Limb (tissue), 2 donors: ENCODE data around the gene ADCY2.

Source experiments
- DNase-seq, 2 donors: peaks; one replicate each; pipeline ENCODE4 v3.0.0-alpha.2; 2016; ENCODE audit errors: extremely low spot score in 2 of 2

Gene ADCY2

DNA sequence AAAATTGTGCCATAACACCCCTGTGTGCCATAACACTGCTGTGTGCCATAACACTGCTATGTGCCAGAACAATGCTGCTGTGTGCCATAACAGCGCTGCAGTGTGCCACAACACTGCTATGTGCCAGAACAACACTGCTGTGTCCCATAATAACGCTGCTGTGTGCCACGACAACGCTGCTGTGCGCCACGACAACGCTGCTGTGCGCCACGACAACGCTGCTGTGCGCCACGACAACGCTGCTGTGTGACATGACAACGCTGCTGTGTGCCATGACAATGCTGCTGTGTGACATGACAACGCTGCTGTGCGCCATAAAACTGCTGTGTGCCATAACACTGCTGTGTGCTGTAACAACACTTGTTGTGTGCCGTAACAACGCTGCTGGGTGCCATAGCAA lies 429.1 kb downstream of the ADCY2 start:
- no peak for DNase-seq

GRCh38 chr5:7825630-7826029 lies 429.7 kb downstream of the ADCY2 start:
- no peak for DNase-seq

DNA sequence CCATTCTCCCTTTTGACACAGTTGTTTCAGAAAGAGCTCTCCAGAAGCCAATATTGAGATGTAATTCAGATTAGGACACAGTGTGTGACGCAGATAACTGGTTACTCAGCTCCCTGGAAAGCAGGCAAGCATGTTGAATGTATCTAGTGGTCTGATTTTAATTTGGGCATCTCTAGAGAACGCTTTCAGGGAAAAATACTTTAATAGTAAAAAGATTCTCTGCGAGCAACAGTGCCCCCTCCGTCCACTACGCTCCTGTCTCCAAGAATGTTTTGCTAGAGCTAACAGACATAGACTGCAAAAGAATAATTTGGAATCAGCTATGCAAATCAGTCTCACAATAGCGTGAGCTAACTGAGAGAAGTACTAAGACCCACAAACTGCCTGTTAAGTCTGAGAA lies 431.7 kb downstream of the ADCY2 start:
- no peak for DNase-seq

- no peak for DNase-seq
These were observed 432.3 kb downstream of the ADCY2 start for GRCh38 chr5:7828269-7828668.

DNA sequence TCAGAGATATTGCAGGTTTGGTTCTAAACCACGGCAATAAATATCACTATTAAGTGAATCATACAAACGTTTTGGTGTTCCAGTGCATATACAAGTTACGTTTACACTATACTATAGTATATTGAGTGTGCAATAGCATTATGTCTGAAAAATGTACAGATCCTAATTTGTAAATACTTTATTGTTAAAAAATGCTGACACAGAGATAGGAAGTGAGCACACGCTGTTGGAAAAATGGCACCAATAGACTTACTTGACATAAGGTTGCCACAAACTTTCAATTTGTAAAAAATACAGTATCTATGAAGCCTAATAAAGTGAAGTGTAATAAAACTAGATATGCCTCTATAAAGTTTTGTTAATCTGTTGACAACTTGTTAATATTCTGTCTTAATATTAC lies 439.0 kb downstream of the ADCY2 start:
- no peak for DNase-seq

GRCh38 chr5:7837403-7837802 lies 441.5 kb downstream of the ADCY2 start:
- DNase-seq = no peak

DNA sequence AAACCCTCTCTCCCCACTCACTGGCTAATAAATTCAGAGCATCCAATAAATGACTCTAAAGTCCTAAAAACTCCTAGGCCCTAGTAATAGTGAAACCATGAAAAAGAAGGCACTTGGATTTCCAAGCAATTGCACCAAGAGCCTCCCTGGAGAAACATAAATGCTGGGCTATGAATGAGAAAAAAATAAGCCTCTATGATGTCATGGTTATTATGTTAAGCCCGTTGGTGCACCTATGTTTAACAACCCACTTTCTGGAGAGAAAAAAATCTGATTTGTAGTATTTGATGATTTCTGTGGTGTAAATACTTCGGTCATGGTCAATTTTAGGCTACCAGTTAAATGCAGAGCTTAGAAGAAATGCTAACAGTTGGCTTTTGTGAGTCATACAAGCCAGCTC lies 446.6 kb downstream of the ADCY2 start:
- DNase-seq = no peak

DNA sequence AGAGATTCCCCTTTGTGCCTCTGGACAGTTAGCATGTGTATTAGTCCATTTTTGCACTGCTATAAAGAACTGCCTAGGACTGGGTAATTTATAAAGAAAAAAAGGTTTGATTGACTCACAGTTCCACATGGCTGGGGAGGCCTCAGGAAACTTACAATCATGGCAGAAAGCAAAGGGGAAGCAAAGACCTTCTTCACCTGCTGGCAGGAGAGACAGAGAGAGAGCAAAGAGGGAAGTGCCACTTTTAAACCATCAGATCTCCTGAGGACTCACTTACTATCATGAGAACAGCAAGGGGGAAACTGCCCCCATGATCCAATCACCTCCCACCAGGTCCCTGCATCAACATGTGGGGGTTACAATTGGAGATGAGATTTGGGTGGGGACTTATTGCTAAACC lies 449.0 kb downstream of the ADCY2 start:
- DNase-seq = no peak

DNA sequence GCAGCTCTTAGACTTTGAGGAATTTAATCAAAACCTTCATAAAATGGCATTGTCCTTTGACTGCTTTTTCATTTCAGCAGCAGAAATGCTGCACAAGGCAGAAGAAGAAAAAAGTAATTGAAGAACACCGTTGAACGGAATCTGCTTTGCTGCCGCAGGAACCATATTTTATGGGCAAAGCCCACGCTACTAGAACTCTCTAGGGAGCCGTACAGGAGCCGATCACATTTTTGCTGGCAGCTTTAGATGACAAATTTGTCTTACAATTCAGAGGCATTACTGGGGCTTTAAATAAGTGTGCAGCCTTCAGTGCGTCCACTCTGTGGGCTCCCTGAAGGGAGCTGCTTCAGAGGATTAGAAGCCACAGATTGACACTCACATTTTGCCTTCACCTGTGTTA lies 449.6 kb downstream of the ADCY2 start:
- no peak for DNase-seq

- no peak for DNase-seq
These were observed 450.4 kb downstream of the ADCY2 start for GRCh38 chr5:7846327-7846726.

GRCh38 chr5:7848296-7848695 lies 452.4 kb downstream of the ADCY2 start:
- DNase-seq = no peak

- peak in 1 of 2 donors; percentile 66 for DNase-seq
These were observed 453.9 kb downstream of the ADCY2 start for GRCh38 chr5:7849681-7850394.

GRCh38 chr5:7850395-7851239 lies 454.7 kb downstream of the ADCY2 start, which contains the start of gene CFAP90:
CFAP90 (minus strand) TSS chr5:7851133; CDS start chr5:7851021, 112 bp downstream.
- peak; percentile 68 to 86 for DNase-seq

DNA sequence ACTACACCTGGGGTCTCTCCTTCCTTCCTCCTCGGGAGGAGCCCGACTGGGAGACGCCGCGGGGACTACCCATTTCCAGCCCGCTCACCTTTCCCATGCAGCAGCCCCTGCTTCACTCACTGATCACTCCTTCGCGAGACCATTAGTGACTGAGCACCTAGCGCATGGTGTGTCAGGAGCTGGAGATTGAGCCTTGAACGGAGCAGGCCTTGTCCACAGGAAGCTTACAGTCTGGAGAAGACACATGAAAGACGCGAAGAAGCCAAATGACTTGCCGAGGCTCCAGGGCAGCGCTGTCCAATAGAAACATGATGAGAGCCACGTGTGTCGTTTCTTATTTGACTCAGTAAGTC lies 455.3 kb downstream of the ADCY2 start:
- no peak for DNase-seq

DNA sequence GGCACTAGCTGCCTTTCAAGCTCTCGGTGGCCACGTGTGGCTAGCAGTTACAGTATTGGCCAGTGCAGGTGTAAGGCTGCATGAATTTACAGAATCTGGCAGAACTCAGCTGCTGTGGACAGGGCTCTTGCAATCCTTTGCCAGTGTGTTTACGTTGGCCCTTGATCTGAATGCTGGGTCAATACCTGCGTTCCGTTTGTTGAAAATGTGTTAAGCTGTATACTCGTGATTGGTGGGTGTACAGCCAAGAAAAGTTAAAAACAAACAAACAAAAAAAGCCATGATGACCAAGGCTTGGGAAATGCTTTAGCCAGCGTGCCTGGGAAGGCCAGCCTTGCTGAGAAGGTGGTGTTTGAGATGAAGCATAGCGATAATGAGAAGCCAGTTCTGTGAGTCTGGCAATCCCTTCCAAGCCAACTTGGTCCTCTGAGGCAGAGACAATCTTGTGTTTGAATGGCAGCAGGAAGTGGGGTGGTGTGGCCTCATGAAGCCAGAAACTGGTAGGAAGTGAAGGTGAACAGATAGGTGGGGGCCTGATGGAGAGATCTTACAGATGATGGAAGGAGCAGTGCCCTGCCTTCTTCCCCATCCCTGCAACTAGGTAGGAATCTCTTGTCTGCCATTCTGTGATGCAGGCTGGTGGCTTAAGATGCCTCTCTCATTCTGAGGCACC lies 455.8 kb downstream of the ADCY2 start:
- no peak for DNase-seq

DNA sequence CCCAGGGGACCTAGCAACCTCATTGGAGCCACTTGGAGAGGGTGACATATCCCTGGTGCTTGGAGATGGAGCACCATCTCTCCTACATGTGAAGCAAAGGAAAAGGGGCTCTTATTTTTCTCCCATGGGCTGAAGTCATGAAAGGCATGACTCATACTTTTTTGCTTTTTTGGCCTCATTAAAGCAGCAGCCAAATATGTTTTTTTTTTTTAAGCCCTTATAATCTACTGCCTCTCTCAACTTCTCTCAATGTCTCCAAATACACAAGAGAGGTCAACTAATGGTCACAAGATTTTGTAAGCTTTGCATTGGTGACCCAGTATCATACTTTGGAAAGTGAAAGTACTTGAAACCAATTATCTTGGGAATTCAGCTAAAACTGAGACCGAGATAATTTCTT lies 456.6 kb downstream of the ADCY2 start:
- DNase-seq = no peak

DNA sequence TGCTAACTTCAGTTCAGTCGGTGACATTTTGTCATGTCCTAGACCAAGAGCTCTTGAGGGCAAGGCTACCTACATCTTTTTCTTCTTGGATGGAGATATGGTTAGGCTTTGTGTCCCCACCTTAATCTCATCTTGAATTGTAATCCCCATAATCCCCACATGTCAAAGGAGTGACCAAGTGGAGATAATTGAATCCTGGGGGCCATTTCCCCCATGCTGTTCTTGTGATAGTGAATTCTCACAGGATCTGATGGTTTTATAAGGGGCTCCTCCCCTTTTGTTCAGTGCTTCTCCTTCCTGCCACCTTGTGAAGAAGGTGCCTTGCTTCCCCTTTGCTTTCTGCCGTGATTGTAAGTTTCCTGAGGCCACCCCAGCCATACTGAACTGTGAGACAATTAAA lies 457.1 kb downstream of the ADCY2 start:
- no peak for DNase-seq

DNA sequence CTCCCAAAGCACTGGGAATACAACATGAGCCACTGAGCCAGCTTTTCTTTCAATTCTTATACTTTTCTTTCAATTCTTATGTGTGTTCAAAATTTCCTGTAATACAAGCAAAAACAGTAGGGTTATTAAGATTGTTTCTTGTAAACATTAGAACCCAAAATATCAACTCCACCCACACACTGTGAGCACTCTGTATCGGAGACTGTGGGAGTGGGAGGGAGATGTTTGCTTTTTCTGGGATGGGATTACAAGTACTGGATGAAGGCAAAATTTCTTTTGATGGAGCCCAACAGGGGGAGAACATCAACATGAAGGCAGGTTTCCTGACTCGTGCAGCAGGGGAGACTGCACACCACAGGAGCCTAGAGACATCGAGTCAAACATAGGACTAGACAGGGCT lies 459.7 kb downstream of the ADCY2 start:
- no peak for DNase-seq

DNA sequence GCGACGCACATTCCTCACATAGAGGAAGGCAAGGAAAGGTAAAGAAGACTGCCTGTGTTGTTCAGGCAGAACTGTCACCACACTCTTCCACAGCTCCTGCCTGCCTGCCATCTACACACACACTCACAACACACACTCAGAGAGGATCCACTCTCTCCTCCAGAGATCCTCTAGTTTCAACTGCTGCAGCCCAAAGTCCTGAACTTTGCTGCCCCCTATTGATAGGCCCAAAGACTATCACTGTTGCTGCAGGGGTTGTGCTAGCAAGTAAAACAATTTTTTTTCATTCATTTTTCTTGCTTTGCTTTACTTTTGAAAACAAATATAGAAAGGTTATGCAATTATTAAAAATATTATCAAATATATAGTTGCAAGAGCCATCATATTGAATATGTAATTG lies 460.9 kb downstream of the ADCY2 start:
- peak; percentile 35 to 52 for DNase-seq

DNA sequence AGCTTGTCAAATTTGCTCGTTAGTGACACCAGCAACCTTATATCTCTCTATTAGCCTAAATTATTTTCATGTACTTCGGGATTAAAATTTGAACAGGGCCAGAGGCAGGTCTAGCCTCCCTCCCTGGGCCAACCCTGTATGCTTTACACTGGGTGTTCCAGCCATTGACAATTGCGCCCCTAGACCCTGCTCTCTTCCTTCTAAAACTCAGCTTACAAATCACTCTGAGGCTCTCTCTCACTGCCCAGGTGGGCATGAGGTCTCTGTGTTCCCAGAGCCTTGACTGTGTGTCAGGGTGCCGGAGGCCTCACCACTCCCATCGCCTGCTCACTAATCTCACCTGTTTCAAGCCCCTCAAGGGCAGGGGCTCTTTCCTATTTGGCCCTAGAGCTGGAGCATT lies 461.4 kb downstream of the ADCY2 start:
- DNase-seq = no peak

- no peak for DNase-seq
These were observed 462.1 kb downstream of the ADCY2 start for GRCh38 chr5:7857926-7858632.

DNA sequence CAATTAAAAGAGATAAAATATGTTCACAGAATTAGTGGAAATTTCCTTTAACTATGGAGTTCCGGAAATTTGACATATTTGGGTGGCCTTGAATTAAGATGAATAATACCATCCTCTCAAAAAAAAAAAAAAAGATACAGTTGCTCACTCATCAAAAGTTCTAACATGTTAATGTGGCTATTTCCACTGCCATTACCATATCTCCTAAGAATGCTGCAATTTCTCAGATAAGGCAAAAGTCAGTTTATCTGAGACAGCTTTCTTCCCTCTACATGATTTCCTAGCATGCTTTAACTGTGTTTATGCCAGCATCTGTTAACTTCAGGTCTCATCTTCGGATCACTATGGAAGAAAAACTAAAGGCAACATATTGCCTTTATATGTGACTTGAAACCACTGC lies 470.3 kb downstream of the ADCY2 start:
- no peak for DNase-seq
